ENCODE data around the gene TOX2. TPM values are rescaled to one million over a fixed set of nuclear protein-coding genes. Genes with fewer than 3 reads are reported as not detected.
A peak's percentile ranks its signal among the peaks of the same experiment; 100 is the strongest.

Gene TOX2
- total RNA-seq, 2 donors from 2014 or later = 1.1 to 3.5 TPM

GRCh38 chr20:43922614-43923013 is 8.0 kb downstream of the TOX2 start:
- H3K27me3 Mint-ChIP-seq = peaks cover 46% of the 10 kb centered on the region
- peaks cover 4% of the 10 kb centered on the region for H3K9me3 Mint-ChIP-seq
- no peak for ATAC-seq (replicated peaks)
- H3K4me1 Mint-ChIP-seq = peaks cover 24% of the 10 kb centered on the region
- H3K27ac Mint-ChIP-seq = no peak overlapping the region
- no peaks in the 10 kb centered on the region for H3K36me3 Mint-ChIP-seq (ENCODE audit: low read depth)
- H3K4me3 Mint-ChIP-seq = no peak overlapping the region

- peaks cover 46% of the 10 kb centered on the region for H3K27me3 Mint-ChIP-seq
- no peak for ATAC-seq (replicated peaks)
- H3K27ac Mint-ChIP-seq = no peak overlapping the region
- H3K36me3 Mint-ChIP-seq (ENCODE audit: low read depth) = no peaks in the 10 kb centered on the region
- peaks cover 4% of the 10 kb centered on the region for H3K9me3 Mint-ChIP-seq
- no peak overlapping the region for H3K4me3 Mint-ChIP-seq
- peaks cover 24% of the 10 kb centered on the region for H3K4me1 Mint-ChIP-seq
Observed at GRCh38 chr20:43923322-43923721, 8.7 kb downstream of the TOX2 start.

- H3K9me3 Mint-ChIP-seq = peaks cover 4% of the 10 kb centered on the region
- H3K4me3 Mint-ChIP-seq = no peak overlapping the region
- no peak overlapping the region for H3K27ac Mint-ChIP-seq
- H3K27me3 Mint-ChIP-seq = peaks cover 46% of the 10 kb centered on the region
- H3K36me3 Mint-ChIP-seq (ENCODE audit: low read depth) = no peaks in the 10 kb centered on the region
- peaks cover 24% of the 10 kb centered on the region for H3K4me1 Mint-ChIP-seq
- no peak for ATAC-seq (replicated peaks)
Observed at GRCh38 chr20:43923917-43924316, 9.3 kb downstream of the TOX2 start.

GRCh38 chr20:43925215-43925614 is 10.6 kb downstream of the TOX2 start:
- ATAC-seq (replicated peaks) = peak; percentile 72
- Mint-ChIP-seq H3K9me3 (no peaks in the 10 kb centered on the region), H3K4me1 (peaks cover 24% of the 10 kb centered on the region), H3K4me3 (peak overlapping the region; percentile 33), H3K27me3 (peaks cover 39% of the 10 kb centered on the region), H3K36me3 (ENCODE audit: low read depth) (no peaks in the 10 kb centered on the region), H3K27ac (peak overlapping the region; percentile 37)

GRCh38 chr20:43925801-43926200 is 11.1 kb downstream of the TOX2 start:
- ATAC-seq (replicated peaks) = no peak
- Mint-ChIP-seq H3K27ac (no peak overlapping the region), H3K9me3 (no peaks in the 10 kb centered on the region), H3K4me3 (peak overlapping the region; percentile 33), H3K4me1 (peaks cover 24% of the 10 kb centered on the region), H3K36me3 (ENCODE audit: low read depth) (no peaks in the 10 kb centered on the region), H3K27me3 (peaks cover 38% of the 10 kb centered on the region)

GRCh38 chr20:43926287-43927050 is 11.8 kb downstream of the TOX2 start:
- peak overlapping the region; percentile 33 for H3K4me3 Mint-ChIP-seq
- H3K4me1 Mint-ChIP-seq = peaks cover 24% of the 10 kb centered on the region
- H3K27me3 Mint-ChIP-seq = peaks cover 38% of the 10 kb centered on the region
- no peaks in the 10 kb centered on the region for H3K9me3 Mint-ChIP-seq
- H3K36me3 Mint-ChIP-seq (ENCODE audit: low read depth) = no peaks in the 10 kb centered on the region
- no peak for ATAC-seq (replicated peaks)
- no peak overlapping the region for H3K27ac Mint-ChIP-seq

- Mint-ChIP-seq H3K36me3 (ENCODE audit: low read depth) (no peaks in the 10 kb centered on the region), H3K4me3 (no peak overlapping the region), H3K27me3 (peaks cover 10% of the 10 kb centered on the region), H3K27ac (no peak overlapping the region), H3K4me1 (no peaks in the 10 kb centered on the region), H3K9me3 (no peaks in the 10 kb centered on the region)
- ATAC-seq (replicated peaks) = no peak
Observed at GRCh38 chr20:43931976-43932375, 17.3 kb downstream of the TOX2 start.

GRCh38 chr20:43934833-43935232 is 20.2 kb downstream of the TOX2 start:
- no peaks in the 10 kb centered on the region for H3K36me3 Mint-ChIP-seq (ENCODE audit: low read depth)
- no peak overlapping the region for H3K27ac Mint-ChIP-seq
- H3K9me3 Mint-ChIP-seq = no peaks in the 10 kb centered on the region
- ATAC-seq (replicated peaks) = no peak
- H3K4me3 Mint-ChIP-seq = no peak overlapping the region
- peaks cover 7% of the 10 kb centered on the region for H3K27me3 Mint-ChIP-seq
- H3K4me1 Mint-ChIP-seq = peaks cover 2% of the 10 kb centered on the region

- Mint-ChIP-seq H3K4me3 (no peak overlapping the region), H3K9me3 (no peaks in the 10 kb centered on the region), H3K27me3 (peaks cover 11% of the 10 kb centered on the region), H3K27ac (no peak overlapping the region), H3K4me1 (peaks cover 15% of the 10 kb centered on the region), H3K36me3 (ENCODE audit: low read depth) (no peaks in the 10 kb centered on the region)
- no peak for ATAC-seq (replicated peaks)
Observed at GRCh38 chr20:43936104-43936770, 21.6 kb downstream of the TOX2 start.

GRCh38 chr20:43936805-43937204 is 22.2 kb downstream of the TOX2 start:
- Mint-ChIP-seq H3K27me3 (peaks cover 11% of the 10 kb centered on the region), H3K36me3 (ENCODE audit: low read depth) (no peaks in the 10 kb centered on the region), H3K4me1 (peaks cover 18% of the 10 kb centered on the region), H3K9me3 (no peaks in the 10 kb centered on the region), H3K4me3 (no peak overlapping the region), H3K27ac (peak overlapping the region; percentile 21)
- ATAC-seq (replicated peaks) = no peak

- peaks cover 11% of the 10 kb centered on the region for H3K27me3 Mint-ChIP-seq
- ATAC-seq (replicated peaks) = no peak
- no peaks in the 10 kb centered on the region for H3K9me3 Mint-ChIP-seq
- no peak overlapping the region for H3K4me3 Mint-ChIP-seq
- peaks cover 23% of the 10 kb centered on the region for H3K4me1 Mint-ChIP-seq
- H3K27ac Mint-ChIP-seq = no peak overlapping the region
- H3K36me3 Mint-ChIP-seq (ENCODE audit: low read depth) = no peaks in the 10 kb centered on the region
Observed at GRCh38 chr20:43937591-43937990, 22.9 kb downstream of the TOX2 start.

- peaks cover 11% of the 10 kb centered on the region for H3K27me3 Mint-ChIP-seq
- no peaks in the 10 kb centered on the region for H3K9me3 Mint-ChIP-seq
- H3K4me1 Mint-ChIP-seq = peaks cover 28% of the 10 kb centered on the region
- no peak for ATAC-seq (replicated peaks)
- H3K4me3 Mint-ChIP-seq = no peak overlapping the region
- H3K27ac Mint-ChIP-seq = no peak overlapping the region
- H3K36me3 Mint-ChIP-seq (ENCODE audit: low read depth) = no peaks in the 10 kb centered on the region
Observed at GRCh38 chr20:43938017-43938655, 23.5 kb downstream of the TOX2 start.

GRCh38 chr20:43938932-43939761 is 24.5 kb downstream of the TOX2 start:
- Mint-ChIP-seq H3K27me3 (peaks cover 7% of the 10 kb centered on the region), H3K9me3 (no peaks in the 10 kb centered on the region), H3K27ac (no peak overlapping the region), H3K4me1 (peaks cover 31% of the 10 kb centered on the region), H3K36me3 (ENCODE audit: low read depth) (no peaks in the 10 kb centered on the region), H3K4me3 (no peak overlapping the region)
- ATAC-seq (replicated peaks) = no peak

GRCh38 chr20:43939762-43940121 is 25.1 kb downstream of the TOX2 start:
- H3K36me3 Mint-ChIP-seq (ENCODE audit: low read depth) = no peaks in the 10 kb centered on the region
- H3K9me3 Mint-ChIP-seq = no peaks in the 10 kb centered on the region
- H3K27ac Mint-ChIP-seq = no peak overlapping the region
- H3K4me1 Mint-ChIP-seq = peaks cover 31% of the 10 kb centered on the region
- no peak for ATAC-seq (replicated peaks)
- no peak overlapping the region for H3K4me3 Mint-ChIP-seq
- peaks cover 4% of the 10 kb centered on the region for H3K27me3 Mint-ChIP-seq
